Measurements from ENCODE around the gene FXR1. TPM values are rescaled to one million over a fixed set of nuclear protein-coding genes. Genes with fewer than 3 reads are reported as not detected.

FXR1 gene
- total RNA-seq, 1 donor from 2014 or later = 145 TPM

GRCh38 chr3:181006541-181006940 is 94.1 kb downstream of the FXR1 start:
- no peak for DNase-seq (ENCODE audit: low read depth)
- TF ChIP-seq, protein P1, sequence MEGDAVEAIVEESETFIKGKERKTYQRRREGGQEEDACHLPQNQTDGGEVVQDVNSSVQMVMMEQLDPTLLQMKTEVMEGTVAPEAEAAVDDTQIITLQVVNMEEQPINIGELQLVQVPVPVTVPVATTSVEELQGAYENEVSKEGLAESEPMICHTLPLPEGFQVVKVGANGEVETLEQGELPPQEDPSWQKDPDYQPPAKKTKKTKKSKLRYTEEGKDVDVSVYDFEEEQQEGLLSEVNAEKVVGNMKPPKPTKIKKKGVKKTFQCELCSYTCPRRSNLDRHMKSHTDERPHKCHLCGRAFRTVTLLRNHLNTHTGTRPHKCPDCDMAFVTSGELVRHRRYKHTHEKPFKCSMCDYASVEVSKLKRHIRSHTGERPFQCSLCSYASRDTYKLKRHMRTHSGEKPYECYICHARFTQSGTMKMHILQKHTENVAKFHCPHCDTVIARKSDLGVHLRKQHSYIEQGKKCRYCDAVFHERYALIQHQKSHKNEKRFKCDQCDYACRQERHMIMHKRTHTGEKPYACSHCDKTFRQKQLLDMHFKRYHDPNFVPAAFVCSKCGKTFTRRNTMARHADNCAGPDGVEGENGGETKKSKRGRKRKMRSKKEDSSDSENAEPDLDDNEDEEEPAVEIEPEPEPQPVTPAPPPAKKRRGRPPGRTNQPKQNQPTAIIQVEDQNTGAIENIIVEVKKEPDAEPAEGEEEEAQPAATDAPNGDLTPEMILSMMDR (conservative IDR thresholded peaks at IDR 0.05; ENCODE audit: low read depth, low read length) = no peak
- no peak overlapping the region for H3K4me3 ChIP-seq (ENCODE audit: low read depth, low read length)

GRCh38 chr3:181007262-181007661 is 94.8 kb downstream of the FXR1 start:
- H3K4me3 ChIP-seq (ENCODE audit: low read depth, low read length) = no peak overlapping the region
- TF ChIP-seq, protein P1 (conservative IDR thresholded peaks at IDR 0.05; ENCODE audit: low read depth, low read length) = no peak

DNA sequence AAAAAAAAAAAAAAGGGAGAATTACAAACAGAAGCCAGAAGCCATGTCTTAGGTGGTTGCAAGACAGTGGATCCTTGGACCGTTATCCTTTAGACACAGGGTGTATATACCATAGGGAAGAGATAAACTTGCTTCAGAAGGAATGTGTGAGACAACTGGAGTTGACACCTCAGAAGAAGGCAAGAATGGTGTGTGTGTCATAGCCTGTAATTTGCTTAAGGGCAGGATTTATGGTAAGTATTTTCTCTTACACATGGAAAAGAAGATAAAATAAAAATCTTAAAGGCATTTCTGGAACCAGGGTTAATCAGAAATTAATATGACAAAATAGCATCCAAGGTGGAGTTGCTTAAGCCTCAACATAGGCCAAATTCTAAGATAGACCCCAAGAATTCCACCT is 96.3 kb downstream of the FXR1 start:
- no peak for DNase-seq (ENCODE audit: low read depth)
- TF ChIP-seq, protein P1 (conservative IDR thresholded peaks at IDR 0.05; ENCODE audit: low read depth, low read length) = no peak
- H3K4me3 ChIP-seq (ENCODE audit: low read depth, low read length) = no peak overlapping the region

More at GRCh38 chr3:181007262-181007661, 94.8 kb downstream of the FXR1 start:
- no peak for DNase-seq (ENCODE audit: low read depth)

GRCh38 chr3:181009225-181009624 is 96.8 kb downstream of the FXR1 start:
- H3K4me3 ChIP-seq (ENCODE audit: low read depth, low read length) = no peak overlapping the region
- TF ChIP-seq, protein P1 (conservative IDR thresholded peaks at IDR 0.05; ENCODE audit: low read depth, low read length) = no peak
- no peak for DNase-seq (ENCODE audit: low read depth)

DNA sequence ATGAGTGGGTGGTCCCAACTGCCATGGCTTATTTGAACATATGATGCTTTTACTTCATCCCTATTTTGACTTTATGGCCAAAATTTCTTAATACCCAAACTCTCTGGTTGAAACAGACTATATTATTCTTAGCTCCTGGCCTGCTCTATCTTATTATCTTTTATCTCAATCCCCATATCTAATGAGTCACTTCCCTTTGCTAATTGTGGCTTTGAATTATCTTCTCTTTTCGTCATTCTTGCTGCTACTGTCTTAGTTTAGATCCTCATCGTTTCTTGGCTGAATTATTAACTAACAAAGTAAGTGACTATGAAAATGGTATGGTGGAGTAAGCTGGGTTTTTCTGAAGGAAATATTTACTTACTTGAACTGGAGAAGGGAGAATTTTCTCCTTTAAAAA is 105.2 kb downstream of the FXR1 start:
- TF ChIP-seq, protein P1 (conservative IDR thresholded peaks at IDR 0.05; ENCODE audit: low read depth, low read length) = no peak
- DNase-seq (ENCODE audit: low read depth) = no peak
- no peak overlapping the region for H3K4me3 ChIP-seq (ENCODE audit: low read depth, low read length)

- TF ChIP-seq, protein P1 (conservative IDR thresholded peaks at IDR 0.05; ENCODE audit: low read depth, low read length) = no peak
- no peak overlapping the region for H3K4me3 ChIP-seq (ENCODE audit: low read depth, low read length)
- DNase-seq (ENCODE audit: low read depth) = no peak
These were observed 112.7 kb downstream of the FXR1 start for GRCh38 chr3:181025204-181025603.

- no peak for DNase-seq (ENCODE audit: low read depth)
- no peak overlapping the region for H3K4me3 ChIP-seq (ENCODE audit: low read depth, low read length)
- TF ChIP-seq, protein P1 (conservative IDR thresholded peaks at IDR 0.05; ENCODE audit: low read depth, low read length) = no peak
These were observed 118.5 kb downstream of the FXR1 start for GRCh38 chr3:181030948-181031347.
